COR-L47 (cell line): Measurements from ENCODE around the gene NRP2.

Experiments used
- DNase-seq: peaks from one replicate; lab custom pipeline; 2025; lab: John Stamatoyannopoulos, UW

The NRP2 gene

GRCh38 chr2:205775097-205775877 lies 93.0 kb downstream of the NRP2 start:
- peak; percentile 80 for DNase-seq

GRCh38 chr2:205776139-205776538 lies 93.8 kb downstream of the NRP2 start:
- no peak for DNase-seq

GRCh38 chr2:205776720-205777119 lies 94.4 kb downstream of the NRP2 start:
- DNase-seq: peak; percentile 44

- no peak for DNase-seq
These were observed 96.1 kb downstream of the NRP2 start for GRCh38 chr2:205778356-205778755.

- DNase-seq: no peak
These were observed 98.3 kb downstream of the NRP2 start for GRCh38 chr2:205780645-205781044.

- peak; percentile 23 for DNase-seq
These were observed 99.1 kb downstream of the NRP2 start for GRCh38 chr2:205781244-205781931.

GRCh38 chr2:205782941-205783340 lies 100.6 kb downstream of the NRP2 start:
- DNase-seq: no peak

- no peak for DNase-seq
These were observed 101.7 kb downstream of the NRP2 start for GRCh38 chr2:205783872-205784499.

GRCh38 chr2:205785507-205786260 lies 103.4 kb downstream of the NRP2 start:
- no peak for DNase-seq

- DNase-seq: no peak
These were observed 104.7 kb downstream of the NRP2 start for GRCh38 chr2:205786976-205787375.

- DNase-seq: no peak
These were observed 105.5 kb downstream of the NRP2 start for GRCh38 chr2:205787761-205788160.

- DNase-seq: no peak
These were observed 107.6 kb downstream of the NRP2 start for GRCh38 chr2:205789906-205790305.

GRCh38 chr2:205792908-205793307 lies 110.6 kb downstream of the NRP2 start:
- no peak for DNase-seq

- DNase-seq: no peak
These were observed 114.6 kb downstream of the NRP2 start for GRCh38 chr2:205796805-205797313.

- no peak for DNase-seq
These were observed 115.6 kb downstream of the NRP2 start for GRCh38 chr2:205797866-205798265.

GRCh38 chr2:205800224-205800623 lies 117.9 kb downstream of the NRP2 start:
- no peak for DNase-seq

- no peak for DNase-seq
These were observed 118.5 kb downstream of the NRP2 start for GRCh38 chr2:205800773-205801172.

GRCh38 chr2:205802065-205802464 lies 119.8 kb downstream of the NRP2 start:
- DNase-seq: no peak

GRCh38 chr2:205802941-205803340 lies 120.6 kb downstream of the NRP2 start:
- no peak for DNase-seq

GRCh38 chr2:205803500-205803899 lies 121.2 kb downstream of the NRP2 start:
- no peak for DNase-seq

- DNase-seq: no peak
These were observed 122.8 kb downstream of the NRP2 start for GRCh38 chr2:205805136-205805535.
